Measurements from ENCODE around the gene IL6R.

IL6R gene

DNA sequence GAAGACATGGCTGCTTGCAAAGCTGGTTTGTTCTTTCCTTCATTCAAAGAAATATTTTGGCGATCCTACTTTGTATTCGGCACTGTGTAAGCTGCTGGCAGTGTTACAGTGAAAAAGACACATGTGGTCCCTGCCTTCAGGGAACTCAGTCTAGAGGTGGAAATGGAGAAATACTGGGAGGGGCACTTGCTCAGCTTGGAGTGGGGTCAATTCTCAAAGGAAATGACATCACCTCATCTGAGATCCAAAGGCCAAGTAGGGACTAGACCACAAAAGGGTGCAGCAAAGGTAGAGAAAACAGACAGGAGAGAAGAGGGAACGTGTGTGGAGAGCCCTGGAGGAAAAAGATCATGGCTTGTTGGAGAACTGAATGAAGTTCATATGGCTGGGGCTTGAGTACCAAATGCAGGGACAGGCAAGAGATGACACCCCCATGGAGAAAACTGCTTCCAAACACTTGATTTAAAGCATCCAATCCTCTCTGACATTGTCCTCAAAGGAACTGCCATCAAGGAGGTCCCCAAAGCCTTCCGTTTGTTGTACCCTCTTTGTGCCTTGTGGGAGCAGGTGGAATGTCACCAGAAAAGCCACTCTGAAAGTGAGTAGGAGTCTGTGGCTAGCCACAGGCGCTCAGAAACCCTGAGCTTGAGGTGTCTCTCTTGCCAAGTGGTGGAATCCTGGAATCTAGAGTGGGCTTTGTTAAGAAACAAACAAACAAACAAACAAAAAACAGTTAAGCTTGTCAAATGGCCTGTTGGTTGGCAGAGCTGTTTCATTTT lies 48.6 kb downstream of the IL6R start:
- no peak for DNase-seq (ENCODE audit: low spot score)

DNA sequence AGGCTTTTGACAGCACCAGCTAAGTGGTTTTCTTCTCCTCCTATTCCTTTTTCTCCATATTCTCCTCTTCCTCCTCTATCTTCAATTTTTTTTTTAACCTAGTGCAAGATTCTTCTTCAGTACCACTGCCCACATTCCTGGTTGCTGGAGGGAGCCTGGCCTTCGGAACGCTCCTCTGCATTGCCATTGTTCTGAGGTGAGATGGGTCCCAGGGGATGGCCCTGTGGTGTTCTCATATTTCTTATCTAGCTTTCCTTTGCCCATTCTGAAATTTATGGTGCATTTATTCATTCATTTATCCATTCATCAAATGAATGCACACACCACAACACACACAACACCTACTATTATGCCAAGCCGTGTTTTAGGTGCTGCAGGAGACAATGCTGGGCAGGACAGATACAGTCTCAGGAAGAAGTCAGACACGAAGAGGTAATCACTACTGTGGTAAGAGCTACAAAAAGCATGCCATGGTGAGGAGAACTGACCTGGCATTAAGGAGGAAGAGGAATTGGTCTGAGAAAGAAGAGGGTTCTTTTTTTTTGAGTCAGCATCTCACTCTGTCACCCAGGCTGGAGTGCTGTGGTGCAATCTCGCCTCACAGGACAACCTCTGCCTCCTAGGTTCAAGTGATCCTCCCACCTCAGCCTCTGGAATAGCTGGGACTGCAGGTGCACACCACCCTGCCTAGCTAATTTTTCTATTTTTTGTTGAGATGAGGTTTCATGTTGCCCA lies 49.4 kb downstream of the IL6R start:
- no peak for DNase-seq (ENCODE audit: low spot score)

DNA sequence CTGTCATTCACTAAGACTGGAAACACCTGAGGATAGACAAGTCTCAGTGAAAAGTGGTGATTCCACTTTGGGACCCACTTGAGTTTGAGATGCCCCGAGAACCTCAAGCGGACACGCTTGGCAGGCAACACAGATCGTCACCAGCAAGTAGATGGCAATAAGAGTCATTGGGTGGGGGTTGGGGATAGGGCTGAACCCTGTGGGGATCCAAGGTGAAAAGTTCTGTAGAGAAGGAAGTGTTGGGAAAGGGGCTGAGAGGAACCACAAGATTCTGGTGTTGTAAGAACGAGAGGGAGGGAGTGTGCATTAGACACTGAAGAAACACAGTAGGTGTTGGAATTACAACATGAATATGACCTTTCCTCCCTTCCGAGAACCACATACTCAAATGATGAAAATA lies 51.5 kb downstream of the IL6R start:
- DNase-seq (ENCODE audit: low spot score) = no peak

DNA sequence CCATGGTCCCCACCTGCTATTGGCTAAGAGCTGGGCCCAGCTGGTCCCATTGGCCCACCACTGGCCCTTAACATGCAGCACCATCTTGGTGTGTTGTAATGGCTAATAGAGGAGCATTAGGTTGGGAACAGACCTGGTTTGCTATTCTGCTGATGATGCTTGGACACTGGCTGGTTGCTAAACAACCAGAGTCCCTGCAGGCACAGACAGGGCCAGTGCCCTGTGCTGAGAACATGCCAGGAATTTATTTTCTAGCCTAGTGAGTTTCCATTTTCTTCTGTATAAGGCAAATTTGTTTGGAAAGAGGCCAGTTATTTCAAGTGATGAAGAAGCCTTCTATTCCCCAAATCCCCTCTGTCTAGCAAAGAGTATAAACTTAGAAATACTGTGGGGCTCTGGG lies 53.9 kb downstream of the IL6R start:
- no peak for DNase-seq (ENCODE audit: low spot score)

DNA sequence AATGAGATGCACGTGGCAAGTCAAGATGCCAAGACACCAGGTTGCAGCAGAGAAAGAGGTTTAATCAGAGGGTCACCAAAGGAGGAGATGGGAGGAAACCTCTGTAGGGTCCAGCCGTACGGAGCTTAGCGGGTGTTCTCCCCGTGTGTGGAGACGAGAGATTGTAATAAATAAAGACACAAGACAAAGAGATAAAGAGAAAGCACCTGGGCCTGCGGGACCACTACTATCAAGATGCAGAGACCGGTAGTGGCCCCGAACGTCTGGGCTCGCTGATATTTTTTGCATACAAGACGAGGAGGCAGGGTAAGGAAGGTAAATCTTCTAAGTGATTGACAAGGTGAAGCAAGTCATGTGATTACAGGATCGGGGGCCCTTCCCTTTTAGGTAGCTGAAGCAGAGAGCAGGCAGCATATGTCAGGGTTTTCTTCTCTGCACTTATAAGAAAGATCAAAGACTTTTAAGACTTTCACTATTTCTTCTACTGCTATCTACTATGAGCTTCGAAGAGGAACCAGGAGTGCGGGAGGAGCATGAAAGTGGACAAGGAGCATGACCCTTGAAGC lies 55.6 kb downstream of the IL6R start:
- no peak for DNase-seq (ENCODE audit: low spot score)

DNA sequence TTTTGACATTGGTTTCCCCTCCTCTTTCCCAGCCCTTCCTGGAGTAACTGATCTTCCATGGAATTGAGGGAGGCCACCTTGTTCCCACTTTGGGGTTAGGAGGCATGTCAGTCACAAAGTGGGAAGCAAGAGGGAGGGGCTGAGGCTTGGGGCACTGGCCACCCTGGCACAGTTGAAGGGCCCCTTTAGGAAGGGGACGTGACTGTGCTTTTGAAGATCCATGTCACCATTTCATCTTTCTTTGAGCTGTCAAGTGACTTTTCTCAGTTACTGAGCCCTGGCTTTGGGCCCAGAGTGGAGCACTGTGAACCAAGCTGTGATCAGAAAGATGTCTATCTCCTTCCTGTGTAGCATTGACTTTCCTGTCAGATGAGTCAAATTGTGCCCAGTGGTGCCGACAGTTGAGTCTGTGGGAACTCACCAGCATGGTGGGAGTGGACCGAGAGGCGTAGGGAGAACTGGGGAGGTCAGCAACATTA lies 58.4 kb downstream of the IL6R start:
- no peak for DNase-seq (ENCODE audit: low spot score)

DNA sequence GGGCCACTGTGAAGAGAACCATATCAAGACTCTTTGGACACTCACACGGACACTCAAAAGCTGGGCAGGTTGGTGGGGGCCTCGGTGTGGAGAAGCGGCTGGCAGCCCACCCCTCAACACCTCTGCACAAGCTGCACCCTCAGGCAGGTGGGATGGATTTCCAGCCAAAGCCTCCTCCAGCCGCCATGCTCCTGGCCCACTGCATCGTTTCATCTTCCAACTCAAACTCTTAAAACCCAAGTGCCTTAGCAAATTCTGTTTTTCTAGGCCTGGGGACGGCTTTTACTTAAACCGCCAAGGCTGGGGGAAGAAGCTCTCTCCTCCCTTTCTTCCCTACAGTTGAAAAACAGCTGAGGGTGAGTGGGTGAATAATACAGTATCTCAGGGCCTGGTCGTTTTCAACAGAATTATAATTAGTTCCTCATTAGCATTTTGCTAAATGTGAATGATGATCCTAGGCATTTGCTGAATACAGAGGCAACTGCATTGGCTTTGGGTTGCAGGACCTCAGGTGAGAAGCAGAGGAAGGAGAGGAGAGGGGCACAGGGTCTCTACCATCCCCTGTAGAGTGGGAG lies 60.6 kb downstream of the IL6R start:
- DNase-seq (ENCODE audit: low spot score) = no peak

DNA sequence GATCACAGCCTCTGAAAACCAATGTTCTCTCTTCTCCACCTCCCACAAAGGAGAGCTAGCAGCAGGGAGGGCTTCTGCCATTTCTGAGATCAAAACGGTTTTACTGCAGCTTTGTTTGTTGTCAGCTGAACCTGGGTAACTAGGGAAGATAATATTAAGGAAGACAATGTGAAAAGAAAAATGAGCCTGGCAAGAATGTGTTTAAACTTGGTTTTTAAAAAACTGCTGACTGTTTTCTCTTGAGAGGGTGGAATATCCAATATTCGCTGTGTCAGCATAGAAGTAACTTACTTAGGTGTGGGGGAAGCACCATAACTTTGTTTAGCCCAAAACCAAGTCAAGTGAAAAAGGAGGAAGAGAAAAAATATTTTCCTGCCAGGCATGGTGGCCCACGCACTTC lies 61.1 kb downstream of the IL6R start:
- no peak for DNase-seq (ENCODE audit: low spot score)

DNA sequence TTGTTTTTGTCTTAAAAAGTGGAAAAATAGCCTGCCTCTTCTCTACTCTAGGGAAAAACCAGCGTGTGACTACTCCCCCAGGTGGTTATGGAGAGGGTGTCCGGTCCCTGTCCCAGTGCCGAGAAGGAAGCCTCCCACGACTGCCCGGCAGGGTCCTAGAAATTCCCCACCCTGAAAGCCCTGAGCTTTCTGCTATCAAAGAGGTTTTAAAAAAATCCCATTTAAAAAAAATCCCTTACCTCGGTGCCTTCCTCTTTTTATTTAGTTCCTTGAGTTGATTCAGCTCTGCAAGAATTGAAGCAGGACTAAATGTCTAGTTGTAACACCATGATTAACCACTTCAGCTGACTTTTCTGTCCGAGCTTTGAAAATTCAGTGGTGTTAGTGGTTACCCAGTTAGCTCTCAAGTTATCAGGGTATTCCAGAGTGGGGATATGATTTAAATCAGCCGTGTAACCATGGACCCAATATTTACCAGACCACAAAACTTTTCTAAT lies 61.8 kb downstream of the IL6R start:
- DNase-seq (ENCODE audit: low spot score) = no peak

DNA sequence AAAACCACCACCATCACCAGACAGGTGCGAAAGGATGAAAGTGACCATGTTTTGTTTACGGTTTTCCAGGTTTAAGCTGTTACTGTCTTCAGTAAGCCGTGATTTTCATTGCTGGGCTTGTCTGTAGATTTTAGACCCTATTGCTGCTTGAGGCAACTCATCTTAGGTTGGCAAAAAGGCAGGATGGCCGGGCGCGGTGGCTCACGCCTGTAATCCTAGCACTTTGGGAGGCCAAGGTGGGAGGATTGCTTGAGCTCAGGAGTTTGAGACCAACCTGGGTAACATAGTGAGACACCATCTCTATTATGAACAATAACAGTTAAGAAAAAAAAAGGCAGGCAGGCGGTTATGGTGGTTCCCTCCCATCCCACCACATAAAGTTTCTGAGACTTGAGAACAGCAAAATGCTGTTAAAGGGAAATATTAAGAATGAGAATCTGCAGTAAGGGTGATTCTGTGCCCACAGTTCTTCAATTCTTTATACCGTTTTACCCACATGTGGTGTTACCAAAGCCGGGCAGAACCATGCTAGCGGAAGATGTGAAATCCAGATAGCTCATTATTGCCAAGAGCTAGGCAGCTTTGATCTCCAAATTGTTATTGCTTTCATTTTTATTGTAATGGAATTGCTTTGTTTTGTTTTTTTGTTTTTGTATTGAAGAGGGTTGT lies 62.4 kb downstream of the IL6R start:
- DNase-seq (ENCODE audit: low spot score) = no peak

DNA sequence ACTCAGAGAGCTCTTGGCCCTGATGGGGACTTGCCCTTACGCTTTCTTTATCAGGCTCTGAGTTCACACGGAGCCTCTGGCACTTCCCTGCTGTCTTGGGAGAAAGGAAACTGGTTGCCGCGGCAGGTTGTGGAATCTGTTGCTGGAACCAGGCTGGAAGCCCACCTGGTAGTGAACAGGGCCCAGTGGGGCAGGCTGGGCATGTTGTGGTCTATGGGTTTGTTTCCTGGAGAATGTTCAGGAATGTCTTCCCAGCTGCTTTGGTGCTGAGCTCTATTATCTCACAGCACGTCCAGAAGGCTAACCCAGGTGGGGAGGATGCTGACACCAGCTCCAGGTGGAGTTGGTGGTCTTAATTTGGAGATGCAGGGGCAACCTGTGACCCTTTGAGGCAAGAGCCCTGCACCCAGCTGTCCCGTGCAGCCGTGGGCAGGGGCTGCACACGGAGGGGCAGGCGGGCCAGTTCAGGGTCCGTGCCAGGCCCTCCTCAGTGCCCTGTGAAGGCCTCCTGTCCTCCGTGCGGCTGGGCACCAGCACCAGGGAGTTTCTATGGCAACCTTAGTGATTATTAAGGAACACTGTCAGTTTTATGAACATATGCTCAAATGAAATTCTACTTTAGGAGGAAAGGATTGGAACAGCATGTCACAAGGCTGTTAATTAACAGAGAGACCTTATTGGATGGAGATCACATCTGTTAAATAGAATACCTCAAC lies 63.5 kb downstream of the IL6R start:
- no peak for DNase-seq (ENCODE audit: low spot score)

DNA sequence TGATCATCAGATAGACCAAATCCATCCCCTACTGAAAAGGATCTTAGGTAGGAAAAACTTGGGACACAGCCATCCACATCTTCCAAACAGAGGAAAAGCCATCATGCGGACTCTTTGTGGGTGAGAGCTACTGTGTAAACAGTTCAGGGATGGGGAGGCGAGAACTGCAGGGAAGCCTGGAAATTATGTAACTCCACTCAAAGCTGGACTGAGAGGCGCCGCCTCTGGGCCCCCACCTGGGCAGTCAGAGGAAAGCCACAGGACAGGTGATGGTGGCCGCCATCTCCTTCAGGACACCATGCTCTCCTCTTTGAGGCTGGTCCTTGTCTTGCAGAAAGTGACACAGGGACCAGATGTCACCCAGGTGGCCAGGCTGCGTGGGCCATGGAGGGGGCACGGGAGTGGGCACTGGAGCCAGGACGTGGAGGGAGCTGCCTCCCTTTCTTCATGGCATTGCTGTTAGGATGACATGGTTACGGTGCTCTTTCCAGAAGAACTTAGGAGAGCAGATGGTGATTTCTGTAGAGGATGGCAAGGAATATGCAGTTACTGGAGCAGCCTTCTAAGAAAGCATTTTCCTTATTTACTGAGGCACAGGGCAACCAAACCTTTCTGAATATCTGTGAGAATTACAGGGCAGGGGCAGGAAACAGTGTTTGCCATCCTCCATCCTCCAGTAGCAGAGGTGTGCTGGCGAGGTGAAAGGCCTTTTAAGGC lies 64.9 kb downstream of the IL6R start:
- no peak for DNase-seq (ENCODE audit: low spot score)

DNA sequence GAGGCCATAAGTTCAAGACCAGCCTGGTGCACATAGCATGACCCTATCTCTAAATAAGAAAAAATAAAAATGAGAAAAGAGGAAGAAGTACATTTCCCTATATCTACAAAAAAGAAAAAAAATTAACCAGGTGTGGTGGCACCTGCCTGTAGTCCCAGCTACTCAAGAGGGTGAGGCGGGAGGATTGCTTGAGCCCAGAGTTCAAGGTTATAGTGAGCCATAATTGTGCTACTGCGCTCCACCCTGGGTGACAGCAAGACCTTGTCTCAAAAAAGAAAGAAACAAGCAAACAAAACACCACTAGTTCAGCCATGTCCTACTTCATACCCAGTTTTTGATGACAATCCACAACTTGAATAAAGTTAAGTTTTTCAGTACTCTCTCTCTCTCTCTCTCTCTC lies 66.2 kb downstream of the IL6R start:
- no peak for DNase-seq (ENCODE audit: low spot score)

DNA sequence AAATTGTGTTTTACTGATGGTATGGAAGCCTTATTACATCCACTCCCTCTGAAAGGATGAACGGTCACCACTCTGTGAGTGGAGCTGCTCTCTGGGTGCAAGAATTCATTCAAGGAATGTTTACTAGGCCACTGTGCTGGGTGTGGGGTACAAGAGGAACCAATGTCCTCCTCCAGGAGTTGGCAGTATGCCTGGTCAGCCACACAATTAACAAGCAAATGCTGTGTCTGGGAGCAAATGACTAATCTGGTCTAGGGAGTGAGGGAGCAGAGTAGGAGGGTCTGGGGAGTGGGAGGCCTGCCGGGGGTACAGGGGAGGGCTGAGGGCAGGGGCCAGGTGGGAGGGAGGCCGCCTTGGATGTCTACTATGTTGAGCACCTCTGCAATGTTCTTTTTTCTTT lies 69.7 kb downstream of the IL6R start:
- DNase-seq (ENCODE audit: low spot score) = peak; percentile 99

DNA sequence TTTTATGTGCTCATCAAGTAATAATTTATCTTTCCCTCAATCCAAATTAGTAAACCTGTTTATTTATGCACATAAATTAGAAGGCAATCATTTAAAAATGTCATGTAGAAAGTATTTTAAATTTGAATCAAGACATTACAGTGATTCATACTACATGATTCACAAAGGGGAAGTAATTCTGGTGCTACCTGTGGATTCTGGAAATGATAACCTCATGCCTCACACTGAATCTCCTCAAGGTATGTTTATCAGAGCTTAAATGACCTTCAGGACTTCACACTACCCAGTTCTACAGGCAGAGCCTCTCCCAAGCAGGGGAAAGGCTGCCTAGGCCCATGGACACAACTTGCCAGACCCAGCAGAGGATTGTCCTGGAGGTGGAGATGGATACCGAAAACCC lies 71.6 kb downstream of the IL6R start:
- DNase-seq (ENCODE audit: low spot score) = no peak

DNA sequence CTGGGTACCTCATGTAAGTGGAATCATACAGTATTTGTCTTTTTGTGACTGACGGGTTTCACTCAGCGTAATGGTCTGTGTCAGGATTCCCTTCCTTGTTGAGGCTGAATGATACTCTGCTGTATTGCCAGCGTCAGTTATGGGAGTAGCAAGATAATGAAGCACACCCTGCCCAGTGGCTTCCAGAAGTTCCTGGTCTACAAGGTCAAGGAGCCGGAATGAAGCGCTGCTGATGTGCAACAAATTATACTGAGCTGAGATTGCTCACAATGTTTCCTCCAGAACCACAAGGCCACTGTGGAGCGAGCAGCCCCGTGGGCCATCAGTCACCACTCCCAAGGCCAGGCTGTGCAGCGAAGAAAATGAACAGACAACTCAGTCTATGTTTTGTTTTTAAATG lies 72.9 kb downstream of the IL6R start:
- no peak for DNase-seq (ENCODE audit: low spot score)

DNA sequence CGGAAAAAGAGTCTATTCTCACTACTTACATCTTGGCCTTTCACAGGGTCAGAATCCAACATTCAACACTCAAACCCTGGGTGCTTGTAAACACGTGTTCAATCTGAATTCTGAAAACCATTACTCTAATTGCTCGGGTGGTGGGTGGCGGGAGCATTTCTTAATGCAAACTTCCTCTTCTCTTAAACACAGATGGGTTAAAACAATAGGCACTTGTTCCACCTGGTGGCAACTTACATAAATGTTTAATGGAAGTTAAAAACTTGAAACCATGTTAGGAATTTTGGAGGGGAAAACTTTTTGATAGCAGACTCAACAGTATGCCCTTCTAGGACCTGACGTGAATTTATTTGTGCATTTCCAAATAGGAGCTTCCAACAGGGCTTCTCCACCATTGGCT lies 73.5 kb downstream of the IL6R start:
- DNase-seq (ENCODE audit: low spot score) = peak; percentile 37

DNA sequence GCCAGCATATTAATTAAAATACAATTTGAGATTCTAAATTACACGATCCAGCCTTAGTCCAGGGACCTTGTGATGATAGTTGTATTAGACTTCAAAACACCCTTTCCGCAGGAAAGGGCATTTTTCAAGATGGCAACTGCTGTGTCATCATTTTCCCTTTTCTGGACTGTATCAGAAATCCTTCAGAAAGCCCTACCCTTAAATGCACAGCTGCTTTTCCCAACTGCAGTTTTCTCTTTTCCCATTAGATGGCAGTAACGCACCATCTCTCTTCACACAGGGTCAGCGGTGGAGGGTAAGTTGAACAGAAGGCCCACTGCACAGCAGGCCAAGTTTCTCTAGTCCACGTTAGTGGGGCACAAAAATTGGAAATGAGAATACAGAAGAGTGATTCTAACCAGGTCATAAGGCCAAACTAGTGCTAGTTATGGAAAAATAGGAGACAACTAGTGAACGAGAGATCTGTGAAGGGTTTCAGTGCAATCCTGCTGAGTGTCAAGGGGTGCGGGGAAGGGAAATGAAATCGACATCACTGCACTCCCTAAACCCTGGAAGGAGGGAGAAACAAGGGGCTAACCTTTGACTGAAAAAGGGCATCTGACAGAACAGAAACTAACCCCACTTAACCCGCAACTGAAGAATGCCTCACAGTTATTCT lies 74.8 kb downstream of the IL6R start:
- peak; percentile 97 for DNase-seq (ENCODE audit: low spot score)

DNA sequence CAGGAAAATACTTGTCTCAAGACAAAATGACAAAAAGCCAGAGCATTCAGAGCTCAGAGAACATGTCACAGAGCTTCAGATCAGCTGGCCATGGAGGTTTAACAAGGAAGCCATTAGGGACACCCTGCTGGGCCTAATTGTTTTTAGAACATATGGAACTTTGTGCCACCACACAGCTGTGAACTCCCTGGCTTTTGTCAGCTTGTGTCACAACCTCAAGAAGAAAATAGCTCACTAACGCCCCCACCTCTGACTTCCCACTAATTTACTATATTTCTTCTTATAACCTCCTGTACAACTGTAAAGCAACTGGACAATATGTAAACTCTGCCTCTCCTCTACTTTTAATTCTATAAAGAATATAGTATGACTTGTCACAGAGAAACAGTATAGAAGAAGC lies 75.9 kb downstream of the IL6R start:
- DNase-seq (ENCODE audit: low spot score) = no peak
